Neuronal stem cell (in vitro differentiated cells): Measurements from ENCODE around the gene MYL3.

ENCODE experiments used
- DNase-seq: peaks from one replicate; pipeline ENCODE4 v3.0.0-alpha.2; 2013; ENCODE audit warnings: low spot score
- H2AFZ ChIP-seq: one replicate; pipeline ENCODE4 v1.6.1; 2013; ENCODE audit warnings: mild to moderate bottlenecking, low read length, inconsistent platforms
- H2AK5ac ChIP-seq: 2 replicates; pipeline ENCODE4 v1.6.1; 2013; ENCODE audit warnings: low read depth, mild to moderate bottlenecking, inconsistent platforms, low read length, moderate library complexity, mixed read lengths
- H2BK120ac ChIP-seq: 2 replicates; pipeline ENCODE4 v1.6.1; 2013; ENCODE audit warnings: low read depth, mild to moderate bottlenecking, inconsistent platforms, low read length, moderate library complexity, mixed read lengths
- H2BK12ac ChIP-seq: one replicate; pipeline ENCODE4 v1.6.1; 2013; ENCODE audit warnings: low read length, inconsistent platforms
- H2BK15ac ChIP-seq: 2 replicates; pipeline ENCODE4 v1.6.1; 2013; ENCODE audit warnings: mild to moderate bottlenecking, low read length, inconsistent platforms, mixed read lengths
- H2BK5ac ChIP-seq: one replicate; pipeline ENCODE4 v1.6.1; 2013; ENCODE audit warnings: inconsistent platforms, mild to moderate bottlenecking, low read length, moderate library complexity
- H3K14ac ChIP-seq: one replicate; pipeline ENCODE4 v1.6.1; 2013; ENCODE audit warnings: low read length, inconsistent platforms
- H3K18ac ChIP-seq: 2 replicates; pipeline ENCODE4 v1.6.1; 2013; ENCODE audit warnings: low read length, inconsistent platforms
- H3K23ac ChIP-seq: 2 replicates; pipeline ENCODE4 v1.6.1; 2013; ENCODE audit warnings: low read depth, mild to moderate bottlenecking, mixed read lengths, low read length, inconsistent platforms; ENCODE audit not compliant: poor library complexity
- H3K27ac ChIP-seq: replicated peaks from 3 replicates; pipeline ENCODE4 v1.5.1; 2013; ENCODE audit warnings: low read length, inconsistent platforms
- H3K27me3 ChIP-seq, 3 experiments: 2 replicates each; pipeline ENCODE4 v1.6.1; 2013; ENCODE audit warnings: low read length in 3 of 3, mild to moderate bottlenecking in 2 of 3, inconsistent platforms in 1 of 3, low read depth in 1 of 3, mixed read lengths in 1 of 3, moderate library complexity in 1 of 3; ENCODE audit not compliant: control insufficient read depth in 3 of 3, insufficient read depth in 3 of 3
- H3K36me3 ChIP-seq, 2 donors: replicated peaks in 1 of 2; 2 replicates each; pipeline ENCODE4 v1.6.1; 2013; ENCODE audit warnings: low read length in 2 of 2; ENCODE audit not compliant: control insufficient read depth in 2 of 2, insufficient read depth in 2 of 2
- H3K4ac ChIP-seq: 2 replicates; pipeline ENCODE4 v1.6.1; 2013; ENCODE audit warnings: inconsistent platforms, mild to moderate bottlenecking, low read length, moderate library complexity
- H3K4me1 ChIP-seq, 2 donors: 1 replicate in 1 of 2; 2 replicates in 1 of 2; pipeline ENCODE4 v1.6.1; 2013; ENCODE audit warnings: low read length in 2 of 2, low read depth in 1 of 2; ENCODE audit not compliant: control insufficient read depth in 2 of 2, insufficient read depth in 1 of 2
- H3K4me2 ChIP-seq: one replicate; pipeline ENCODE4 v1.6.1; 2013; ENCODE audit warnings: mild to moderate bottlenecking, low read length, inconsistent platforms; ENCODE audit not compliant: insufficient read depth, poor library complexity, severe bottlenecking
- H3K4me3 ChIP-seq, 2 donors: 2 replicates each; pipeline ENCODE4 v1.5.1; 2013; ENCODE audit warnings: low read length in 2 of 2, mild to moderate bottlenecking in 2 of 2, inconsistent platforms in 1 of 2, moderate library complexity in 1 of 2
- H3K79me1 ChIP-seq: one replicate; pipeline ENCODE4 v1.6.1; 2013; ENCODE audit warnings: low read depth, mild to moderate bottlenecking, inconsistent platforms, low read length, moderate library complexity
- H3K9ac ChIP-seq: one replicate; pipeline ENCODE4 v1.6.1; 2013; ENCODE audit warnings: mild to moderate bottlenecking, low read depth, low read length, inconsistent platforms; ENCODE audit not compliant: poor library complexity
- H3K9me3 ChIP-seq, 2 donors: replicated peaks in 1 of 2; 2 replicates each; pipeline versions ENCODE3 to v1.6.1; 2013; ENCODE audit warnings: low read length in 2 of 2, mild to moderate bottlenecking in 2 of 2, inconsistent platforms in 1 of 2, low read depth in 1 of 2, mixed read lengths in 1 of 2, moderate library complexity in 1 of 2; ENCODE audit not compliant: control insufficient read depth in 2 of 2, insufficient read depth in 1 of 2
- H4K8ac ChIP-seq: one replicate; pipeline ENCODE4 v1.6.1; 2013; ENCODE audit warnings: low read depth, mild to moderate bottlenecking, inconsistent platforms, low read length, moderate library complexity
- H4K91ac ChIP-seq: one replicate; pipeline ENCODE4 v1.6.1; 2013; ENCODE audit warnings: low read length, low read depth, mild to moderate bottlenecking, inconsistent platforms; ENCODE audit not compliant: poor library complexity
- WGBS, 2 donors: extraction: QIAGEN DNeasy Blood & Tissue Kit; methylation state at CpG; one replicate each; pipeline ENCODE4 v1.1.7; 2013; ENCODE audit warnings: missing lambda C conversion rate in 2 of 2, mixed read lengths in 1 of 2; ENCODE audit not compliant: insufficient read length in 2 of 2, insufficient replicate concordance in 1 of 2; ENCODE audit errors: extremely low coverage in 2 of 2; 5-methylcytosine and 5-hydroxymethylcytosine counted together

The MYL3 gene

GRCh38 chr3:46874430-46874829 is 11.2 kb upstream of the MYL3 start:
- peak overlapping the region; percentile 52 for H3K18ac ChIP-seq
- no peaks in the 10 kb centered on the region for H3K79me1 ChIP-seq
- no peak overlapping the region for H3K4me3 ChIP-seq
- no peak overlapping the region for H4K91ac ChIP-seq
- no peak overlapping the region for H3K14ac ChIP-seq
- H3K9me3 ChIP-seq: no peaks in the 10 kb centered on the region
- no peak overlapping the region for H3K9ac ChIP-seq
- H2BK15ac ChIP-seq: no peak overlapping the region
- DNase-seq: no peak
- no peak overlapping the region for H3K4me2 ChIP-seq
- H3K27ac ChIP-seq: no peak overlapping the region
- H3K4ac ChIP-seq: no peak overlapping the region
- no CpG with 5 or more reads among the region's 18 CpGs for WGBS, 2 donors
- peaks cover 6 to 11% of the 10 kb centered on the region in 2 donors for H3K4me1 ChIP-seq
- no peak overlapping the region for H2BK12ac ChIP-seq
- H3K27me3 ChIP-seq: peaks cover 0 to 91% (median under 1%) of the 10 kb centered on the region in 3 experiments
- no peak overlapping the region for H3K23ac ChIP-seq
- no peaks in the 10 kb centered on the region for H3K36me3 ChIP-seq
- peak overlapping the region; percentile 41 for H2AK5ac ChIP-seq
- no peak overlapping the region for H2BK120ac ChIP-seq
- H2AFZ ChIP-seq: peak overlapping the region; percentile 55
- peak overlapping the region; percentile 46 for H2BK5ac ChIP-seq
- H4K8ac ChIP-seq: no peak overlapping the region

GRCh38 chr3:46873521-46873920 is 10.3 kb upstream of the MYL3 start:
- H3K23ac ChIP-seq: no peak overlapping the region

GRCh38 chr3:46871222-46871621 is 8.0 kb upstream of the MYL3 start:
- Histone ChIP-seq H3K18ac (no peak overlapping the region), H3K27ac (no peak overlapping the region), H3K79me1 (no peaks in the 10 kb centered on the region), H3K9me3 (no peaks in the 10 kb centered on the region), H2AK5ac (peak overlapping the region; percentile 11), H2AFZ (no peak overlapping the region), H3K36me3 (no peaks in the 10 kb centered on the region), H2BK15ac (no peak overlapping the region), H2BK5ac (no peak overlapping the region), H2BK12ac (no peak overlapping the region), H3K4me3 (no peak overlapping the region), H3K4me1 (peaks cover 1 to 6% of the 10 kb centered on the region in 2 donors), H3K4me2 (no peak overlapping the region), H3K27me3 (peaks cover 0 to 63% (median 2%) of the 10 kb centered on the region in 3 experiments), H3K23ac (no peak overlapping the region), H4K91ac (no peak overlapping the region), H4K8ac (no peak overlapping the region), H2BK120ac (no peak overlapping the region), H3K14ac (no peak overlapping the region), H3K4ac (no peak overlapping the region), H3K9ac (no peak overlapping the region)
- DNase-seq: no peak
- WGBS, 2 donors: no CpG with 5 or more reads among the region's 10 CpGs

More at GRCh38 chr3:46873521-46873920, 10.3 kb upstream of the MYL3 start:
- H4K91ac ChIP-seq: no peak overlapping the region
- H3K4ac ChIP-seq: no peak overlapping the region
- no peak for DNase-seq
- no peak overlapping the region for H3K9ac ChIP-seq
- no peak overlapping the region for H4K8ac ChIP-seq
- H3K36me3 ChIP-seq: no peaks in the 10 kb centered on the region
- no peak overlapping the region for H3K4me2 ChIP-seq
- no CpG with 5 or more reads among the region's 5 CpGs for WGBS, 2 donors
- no peak overlapping the region for H2BK5ac ChIP-seq
- H3K4me1 ChIP-seq: peaks cover 6% of the 10 kb centered on the region in 2 donors
- no peak overlapping the region for H3K27ac ChIP-seq
- H3K9me3 ChIP-seq: no peaks in the 10 kb centered on the region
- no peak overlapping the region for H2BK15ac ChIP-seq
- H2BK120ac ChIP-seq: no peak overlapping the region
- H3K18ac ChIP-seq: peak overlapping the region; percentile 16
- H3K4me3 ChIP-seq: no peak overlapping the region
- no peak overlapping the region for H2AK5ac ChIP-seq
- no peak overlapping the region for H3K14ac ChIP-seq
- H3K27me3 ChIP-seq: peaks cover 0 to 85% (median 2%) of the 10 kb centered on the region in 3 experiments
- no peaks in the 10 kb centered on the region for H3K79me1 ChIP-seq
- H2AFZ ChIP-seq: no peak overlapping the region
- H2BK12ac ChIP-seq: no peak overlapping the region

- Histone ChIP-seq H3K4me3 (no peak overlapping the region), H4K91ac (no peak overlapping the region), H3K23ac (no peak overlapping the region), H3K18ac (no peak overlapping the region), H2BK12ac (no peak overlapping the region), H3K36me3 (no peaks in the 10 kb centered on the region), H2BK5ac (no peak overlapping the region), H3K4ac (no peak overlapping the region), H3K27me3 (peaks cover 0 to 57% (median 2%) of the 10 kb centered on the region in 3 experiments), H3K4me1 (peaks cover 1 to 6% of the 10 kb centered on the region in 2 donors), H4K8ac (no peak overlapping the region), H3K9me3 (no peaks in the 10 kb centered on the region), H3K4me2 (no peak overlapping the region), H3K27ac (no peak overlapping the region), H2AFZ (no peak overlapping the region), H3K79me1 (no peaks in the 10 kb centered on the region), H3K9ac (no peak overlapping the region), H2AK5ac (peak overlapping the region; percentile 20), H2BK15ac (no peak overlapping the region), H2BK120ac (no peak overlapping the region), H3K14ac (no peak overlapping the region)
- DNase-seq: no peak
- WGBS, 2 donors: no CpG with 5 or more reads among the region's 5 CpGs
Measured at GRCh38 chr3:46870651-46871050, 7.4 kb upstream of the MYL3 start.
